Measurements from ENCODE around the gene SLC26A6. TPM values are rescaled to one million over a fixed set of nuclear protein-coding genes. Genes with fewer than 3 reads are reported as not detected.

The SLC26A6 gene
- total and polyA plus RNA-seq, 8 donors = 14.8 to 279 (median 54.0) TPM

DNA sequence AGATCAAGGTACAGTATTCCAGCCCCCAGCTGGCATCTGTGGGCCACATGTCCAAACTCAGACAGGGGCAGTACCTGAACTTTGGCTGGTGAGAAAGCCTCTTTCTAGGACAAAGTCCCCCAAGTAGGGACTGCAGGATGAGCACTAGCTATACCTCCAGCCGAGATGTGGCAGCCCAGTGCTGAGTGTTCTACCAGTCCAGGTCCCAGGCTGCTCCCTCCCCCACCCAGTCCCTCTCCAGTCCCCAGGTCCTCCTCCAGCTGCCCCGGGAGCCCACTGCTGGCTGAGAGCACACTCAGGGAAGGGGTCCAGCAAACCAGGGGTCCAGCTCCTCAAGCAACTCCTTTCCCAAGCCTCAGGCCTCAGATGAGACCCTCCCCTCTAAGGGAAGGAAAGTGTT is 1.5 kb downstream of the SLC26A6 start:
- H3K27me3 ChIP-seq = no peaks in the 10 kb centered on the region
- H3K27ac ChIP-seq = peak overlapping the region in 4 of 5 donors; percentile 18 to 91 (median 84)
- intact Hi-C loops (cut with DNase I; ENCODE audit: low total_unique reads) = no loop called here
- TF ChIP-seq EP300 (IDR thresholded peaks at IDR 0.05) = no peak
- TF ChIP-seq POLR2A (IDR thresholded peaks at IDR 0.05) = no peak
- no peak for TF ChIP-seq CTCF (IDR thresholded peaks at IDR 0.05)
- TF ChIP-seq POLR2AphosphoS5 (IDR thresholded peaks at IDR 0.05) = no peak
- peak overlapping the region; percentile 79 to 98 (median 94) for H3K4me3 ChIP-seq
- no peaks in the 10 kb centered on the region for H3K9me3 ChIP-seq
- 55 to 86% (median 78%) methylated on average over 1 to 2 of the region's 2 CpGs for WGBS, 5 donors
- no peak for DNase-seq
- peaks cover 20 to 47% (median 47%) of the 10 kb centered on the region in 4 donors for H3K36me3 ChIP-seq
- peaks cover 22 to 35% (median 26%) of the 10 kb centered on the region in 4 donors for H3K4me1 ChIP-seq

DNA sequence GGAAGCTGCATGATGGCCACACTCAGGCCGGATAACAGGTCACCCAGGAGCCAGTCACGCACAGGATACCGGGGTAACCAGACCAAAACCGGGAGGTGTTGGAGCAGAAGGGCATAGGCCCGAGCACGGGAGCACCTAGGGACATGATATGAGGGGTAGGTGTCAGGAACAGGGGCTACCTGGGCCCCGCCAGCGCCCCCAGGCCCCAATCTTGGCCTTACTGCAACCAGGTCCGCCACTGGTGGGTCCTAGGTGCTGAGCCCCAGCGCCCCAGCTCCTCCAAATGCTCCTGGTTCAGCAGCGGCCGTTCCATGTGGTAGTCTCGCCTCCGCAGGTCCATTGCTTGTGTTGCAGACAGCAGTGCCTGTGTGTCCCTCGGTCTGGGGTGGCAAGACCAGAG is 2.0 kb downstream of the SLC26A6 start:
- Histone ChIP-seq H3K4me1 (peaks cover 22 to 35% (median 26%) of the 10 kb centered on the region in 4 donors), H3K27ac (peak overlapping the region in 1 of 5 donors; percentile 91), H3K4me3 (peak overlapping the region in 2 of 4 donors; percentile 97 to 98), H3K27me3 (no peaks in the 10 kb centered on the region), H3K36me3 (peaks cover 20 to 52% (median 52%) of the 10 kb centered on the region in 4 donors), H3K9me3 (no peaks in the 10 kb centered on the region)
- intact Hi-C loops (cut with DNase I; ENCODE audit: low total_unique reads) = no loop called here
- 92 to 96% (median 93%) methylated on average over 14 to 15 of the region's 15 CpGs for WGBS, 5 donors
- DNase-seq = no peak
- TF ChIP-seq CTCF (IDR thresholded peaks at IDR 0.05) (no peak), POLR2AphosphoS5 (IDR thresholded peaks at IDR 0.05) (no peak), POLR2A (IDR thresholded peaks at IDR 0.05) (no peak), EP300 (IDR thresholded peaks at IDR 0.05) (no peak)

DNA sequence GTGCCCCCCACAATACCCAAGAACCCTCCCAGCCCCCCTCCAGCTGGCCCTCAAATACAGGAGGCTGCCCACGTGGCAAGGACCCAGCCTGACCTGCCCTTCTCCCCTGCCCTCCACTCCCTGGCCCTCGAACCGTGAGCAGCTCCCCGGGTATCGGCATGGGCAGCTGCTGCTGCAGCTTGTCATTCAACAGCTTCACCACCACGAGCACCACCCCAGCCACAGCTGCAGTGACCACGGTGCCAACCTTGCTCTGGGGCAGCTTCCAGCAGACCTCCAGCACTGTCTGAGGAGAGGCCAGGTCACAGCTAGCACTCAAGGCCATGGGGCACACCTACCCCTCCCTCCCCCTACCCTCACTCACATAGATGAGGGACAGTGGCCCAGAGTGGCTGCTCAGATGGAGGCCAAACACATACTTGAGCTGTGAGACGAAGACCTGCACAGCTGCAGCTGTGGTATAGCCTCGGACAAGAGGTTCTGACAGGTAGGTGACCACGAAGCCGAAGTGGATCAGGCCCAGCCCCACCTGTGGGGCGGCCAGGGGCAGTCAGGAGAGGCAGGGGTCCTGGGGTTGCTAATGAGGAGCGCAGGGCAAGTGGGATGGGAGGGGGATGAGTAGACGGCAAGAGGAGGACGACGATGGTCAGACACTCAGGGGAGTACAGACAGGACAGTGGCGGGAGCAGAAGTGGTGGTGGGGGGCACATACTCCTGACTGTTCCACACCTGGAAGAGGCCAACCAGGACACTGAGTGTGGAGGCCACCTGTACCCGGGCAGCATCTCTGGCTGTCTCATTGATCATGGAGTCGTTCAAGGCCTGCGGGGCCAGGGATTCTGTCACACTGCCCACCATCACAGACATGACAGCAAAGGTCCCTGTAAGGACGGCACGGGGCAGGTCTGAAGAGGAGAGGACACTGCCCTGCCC is 3.5 kb downstream of the SLC26A6 start:
- TF ChIP-seq POLR2A (IDR thresholded peaks at IDR 0.05) (no peak), CTCF (IDR thresholded peaks at IDR 0.05) (no peak), EP300 (IDR thresholded peaks at IDR 0.05) (no peak)
- H3K36me3 ChIP-seq = peaks cover 25 to 66% (median 66%) of the 10 kb centered on the region in 4 donors
- peak overlapping the region in 1 of 4 donors; percentile 97 for H3K4me3 ChIP-seq
- WGBS, 5 donors = 86 to 94% (median 91%) methylated on average over 19 to 22 of the region's 22 CpGs
- H3K9me3 ChIP-seq = no peaks in the 10 kb centered on the region
- no peak for DNase-seq
- no peak overlapping the region for H3K27ac ChIP-seq
- H3K27me3 ChIP-seq = no peaks in the 10 kb centered on the region
- H3K4me1 ChIP-seq = peaks cover 22 to 34% (median 25%) of the 10 kb centered on the region in 4 donors
- intact Hi-C loops (cut with DNase I; ENCODE audit: low total_unique reads) = no loop called here

DNA sequence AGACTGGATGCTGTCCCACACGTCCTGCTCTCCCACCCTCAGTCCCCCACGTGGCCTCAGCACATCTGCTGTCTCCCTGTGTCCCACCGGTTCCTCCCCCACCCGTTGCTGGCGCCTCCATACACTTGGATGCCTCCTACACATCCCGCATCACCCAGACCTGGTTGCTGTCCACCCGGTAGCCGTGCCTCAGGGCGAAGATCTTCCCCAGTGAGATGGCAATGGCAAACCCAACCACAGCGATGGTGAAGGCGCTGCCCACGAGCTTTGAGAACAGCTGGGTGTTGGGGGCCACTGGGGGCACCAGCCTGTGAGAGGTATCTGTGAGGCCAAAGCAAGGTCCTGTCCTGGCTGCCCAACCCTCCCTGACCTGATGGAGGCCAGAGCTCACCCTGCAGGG is 4.4 kb downstream of the SLC26A6 start:
- WGBS, 5 donors = 86 to 94% (median 93%) methylated on average over 9 to 12 of the region's 12 CpGs
- Histone ChIP-seq H3K27ac (no peak overlapping the region), H3K36me3 (peaks cover 30 to 76% (median 76%) of the 10 kb centered on the region in 4 donors), H3K9me3 (no peaks in the 10 kb centered on the region), H3K4me1 (peaks cover 12 to 25% (median 17%) of the 10 kb centered on the region in 4 donors), H3K27me3 (no peaks in the 10 kb centered on the region), H3K4me3 (no peak overlapping the region)
- no peak for DNase-seq
- no peak for TF ChIP-seq CTCF (IDR thresholded peaks at IDR 0.05)
- no peak for TF ChIP-seq POLR2AphosphoS5 (IDR thresholded peaks at IDR 0.05)
- no peak for TF ChIP-seq EP300 (IDR thresholded peaks at IDR 0.05)
- no peak for TF ChIP-seq POLR2A (IDR thresholded peaks at IDR 0.05)
- intact Hi-C loops (cut with DNase I; ENCODE audit: low total_unique reads) = no loop called here
